OCI-LY7 (cell line): Measurements from ENCODE around the gene RAB40C. TPM values are rescaled to one million over a fixed set of nuclear protein-coding genes. Genes with fewer than 3 reads are reported as not detected.

Experiments used
- BruUV-seq: library from RNA; stranded (reverse); fragments of 400-500 nt; replicated peaks from 2 replicates; lab custom pipeline; 2021; lab: Mats Ljungman, UMichigan
- CTCF ChIA-PET: fragments of 300-600 bp; sonication (Branson Sonifier 250); formaldehyde crosslinking; loops from one replicate; lab custom pipeline; 2022; ENCODE audit warnings: antibody characterized with exemption; ENCODE audit not compliant: unreplicated experiment; lab: Charles Lee
- POLR2A ChIA-PET: fragments of 300-600 bp; sonication (Branson Sonifier 250); formaldehyde crosslinking; loops from one replicate; lab custom pipeline; 2022; ENCODE audit warnings: antibody characterized with exemption; lab: Charles Lee
- DNase-seq: peaks from one replicate; pipeline ENCODE4 v3.0.0-alpha.2; 2015; ENCODE audit warnings: low spot score
- H2AFZ ChIP-seq: fragments of 200-600 bp; sonication (generic), shearing (Covaris generic); 2 replicates; pipeline ENCODE4 v1.6.1; 2014; ENCODE audit warnings: mild to moderate bottlenecking, antibody characterized with exemption, low read length, moderate library complexity
- H3K27ac ChIP-seq: fragments of 200-600 bp; sonication (generic); 2 replicates; pipeline ENCODE4 v1.5.1; 2014; ENCODE audit warnings: mixed run types, low read depth, mild to moderate bottlenecking, moderate library complexity, low read length, inconsistent platforms; ENCODE audit not compliant: poor library complexity, severe bottlenecking
- H3K36me3 ChIP-seq: fragments of 200-600 bp; sonication (generic); 2 replicates; pipeline ENCODE4 v1.6.1; 2014; ENCODE audit warnings: mild to moderate bottlenecking, antibody characterized with exemption, low read length, moderate library complexity, mixed read lengths; ENCODE audit not compliant: insufficient read depth
- H3K4me1 ChIP-seq: fragments of 200-600 bp; sonication (generic); 2 replicates; pipeline ENCODE4 v1.5.1; 2014; ENCODE audit warnings: mild to moderate bottlenecking, low read length; ENCODE audit not compliant: insufficient read depth, poor library complexity, severe bottlenecking
- H3K4me2 ChIP-seq: fragments of 200-600 bp; sonication (generic); 2 replicates; pipeline ENCODE4 v1.6.1; 2014; ENCODE audit warnings: mild to moderate bottlenecking, low read length
- H3K4me3 ChIP-seq: fragments of 200-600 bp; sonication (generic); 2 replicates; pipeline ENCODE4 v1.5.1; 2014; ENCODE audit warnings: mild to moderate bottlenecking, low read depth, low read length; ENCODE audit not compliant: poor library complexity, severe bottlenecking
- H3K79me2 ChIP-seq: fragments of 200-600 bp; sonication (generic); 2 replicates; pipeline ENCODE4 v1.6.1; 2016; ENCODE audit warnings: low read depth, mild to moderate bottlenecking, low read length, moderate library complexity, mixed read lengths; ENCODE audit not compliant: insufficient read depth
- H3K9me2 ChIP-seq: fragments of 200-600 bp; sonication (generic); 2 replicates; pipeline ENCODE4 v1.6.1; 2016; ENCODE audit warnings: mild to moderate bottlenecking, low read length, mixed read lengths; ENCODE audit not compliant: insufficient read depth
- H3K9me3 ChIP-seq: fragments of 200-600 bp; sonication (generic); 2 replicates; pipeline ENCODE4 v1.6.1; 2014; ENCODE audit warnings: mild to moderate bottlenecking, mixed run types, low read length, mixed read lengths
- H4K20me1 ChIP-seq: fragments of 200-600 bp; sonication (generic); 2 replicates; pipeline ENCODE4 v1.6.1; 2014; ENCODE audit warnings: mild to moderate bottlenecking, antibody characterized with exemption, low read length, moderate library complexity, mixed read lengths; ENCODE audit not compliant: insufficient read depth
- CTCF ChIP-seq: fragments of 200-600 bp; sonication (generic); conservative IDR thresholded peaks from 2 replicates; pipeline ENCODE4 v1.5.1; 2014; ENCODE audit warnings: mild to moderate bottlenecking, antibody characterized with exemption, low read length, moderate library complexity, mixed read lengths
- EZH2phosphoT487 ChIP-seq: fragments of 200-600 bp; sonication (generic); IDR thresholded peaks from 2 replicates; pipeline ENCODE4 v1.6.1; 2018; ENCODE audit warnings: low read depth, borderline replicate concordance, mild to moderate bottlenecking, mixed run types, antibody characterized with exemption, low read length, moderate library complexity, mixed read lengths
- intact Hi-C: fragments of 100-400 bp; cut with micrococcal nuclease; formaldehyde crosslinking; loops from one replicate; pipeline ENCODE4 v1.10.0; 2022; ENCODE audit not compliant: unreplicated experiment
- total RNA-seq, 2 experiments: library from RNA; depleted of rRNA in 1 of 2; stranded (reverse); fragments of >200 nt in 1 of 2; shearing (Covaris generic) in 1 of 2; gene quantifications; 2 replicates each; pipeline ENCODE4 v1.2.3, GENCODE V29; 2014 to 2022

RAB40C gene
- total RNA-seq, 2 experiments from 2014 or later = 19.3 to 20.9 TPM

GRCh38 chr16:676565-676902 lies 86.7 kb downstream of the RAB40C start:
- TF ChIP-seq EZH2phosphoT487 = no peak
- TF ChIP-seq CTCF = no peak
- Histone ChIP-seq H3K9me3 (no peaks in the 10 kb centered on the region), H3K27ac (no peak overlapping the region), H3K9me2 (no peaks in the 10 kb centered on the region), H3K4me2 (no peak overlapping the region), H2AFZ (no peak overlapping the region), H3K79me2 (peaks cover 11% of the 10 kb centered on the region; the same call in 1 of the 2 replicates), H4K20me1 (peaks cover 5% of the 10 kb centered on the region; the same call in 1 of the 2 replicates), H3K4me1 (peaks cover 19% of the 10 kb centered on the region), H3K4me3 (no peak overlapping the region), H3K36me3 (peaks cover 31% of the 10 kb centered on the region)
- ChIA-PET POLR2A (no interaction called here), CTCF (no interaction called here)
- intact Hi-C loops = no loop called here
- no TSS peak for BruUV-seq
- no peak for DNase-seq

GRCh38 chr16:676913-677312 lies 87.0 kb downstream of the RAB40C start:
- no peak for TF ChIP-seq EZH2phosphoT487
- Histone ChIP-seq H3K4me1 (peaks cover 22% of the 10 kb centered on the region), H2AFZ (no peak overlapping the region), H3K4me2 (no peak overlapping the region), H3K9me2 (no peaks in the 10 kb centered on the region), H3K9me3 (no peaks in the 10 kb centered on the region), H4K20me1 (peaks cover 5% of the 10 kb centered on the region; the same call in 1 of the 2 replicates), H3K79me2 (peaks cover 14% of the 10 kb centered on the region; the same call in 1 of the 2 replicates), H3K36me3 (peaks cover 32% of the 10 kb centered on the region), H3K4me3 (no peak overlapping the region), H3K27ac (no peak overlapping the region)
- CTCF ChIA-PET = no interaction called here
- DNase-seq = no peak
- intact Hi-C loops = no loop called here
- POLR2A ChIA-PET = no interaction called here
- BruUV-seq = no TSS peak

- H3K9me3 ChIP-seq = no peaks in the 10 kb centered on the region
- intact Hi-C loops = no loop called here
- peaks cover 32% of the 10 kb centered on the region for H3K36me3 ChIP-seq
- peaks cover 17% of the 10 kb centered on the region; the same call in 1 of the 2 replicates for H3K79me2 ChIP-seq
- H3K9me2 ChIP-seq = no peaks in the 10 kb centered on the region
- H3K4me3 ChIP-seq = no peak overlapping the region
- peaks cover 24% of the 10 kb centered on the region for H3K4me1 ChIP-seq
- POLR2A ChIA-PET = no interaction called here
- no peak for DNase-seq
- peaks cover 5% of the 10 kb centered on the region; the same call in 1 of the 2 replicates for H4K20me1 ChIP-seq
- CTCF ChIA-PET = no interaction called here
- H3K4me2 ChIP-seq = no peak overlapping the region
- H3K27ac ChIP-seq = no peak overlapping the region
- TF ChIP-seq CTCF (no peak), EZH2phosphoT487 (no peak)
- no TSS peak for BruUV-seq
- no peak overlapping the region for H2AFZ ChIP-seq
Measured at GRCh38 chr16:677316-678190, 87.7 kb downstream of the RAB40C start.
